Glutamatergic neuron (in vitro differentiated cells): Measurements from ENCODE around the gene MAN1A1. TPM values are rescaled to one million over a fixed set of nuclear protein-coding genes. Genes with fewer than 3 reads are reported as not detected.
"Not testable (repeated sequence)": the region's sequence is repeated elsewhere in the genome, so short reads cannot be mapped to it uniquely, and the experiment has no call there.

Experiments
- DNase-seq: peaks from one replicate; pipeline ENCODE4 v3.0.0; 2022
- H3K27ac Mint-ChIP-seq: one replicate; pipeline ENCODE4 v1.8.0; 2020; ENCODE audit warnings: mild to moderate bottlenecking, mixed read lengths, inconsistent platforms; ENCODE audit not compliant: unreplicated experiment
- H3K27me3 Mint-ChIP-seq: one replicate; pipeline ENCODE4 v1.8.0; 2020; ENCODE audit warnings: mild to moderate bottlenecking, moderate library complexity, mixed read lengths, inconsistent platforms; ENCODE audit not compliant: unreplicated experiment
- H3K36me3 Mint-ChIP-seq: one replicate; pipeline ENCODE4 v1.8.0; 2020; ENCODE audit warnings: mild to moderate bottlenecking, mixed read lengths, inconsistent platforms; ENCODE audit not compliant: unreplicated experiment
- H3K4me1 Mint-ChIP-seq: one replicate; pipeline ENCODE4 v1.8.0; 2020; ENCODE audit warnings: mild to moderate bottlenecking, low read depth, mixed read lengths, inconsistent platforms; ENCODE audit not compliant: unreplicated experiment
- H3K4me3 Mint-ChIP-seq: one replicate; pipeline ENCODE4 v1.8.0; 2020; ENCODE audit warnings: mild to moderate bottlenecking, mixed read lengths, inconsistent platforms; ENCODE audit not compliant: unreplicated experiment
- H3K9me3 Mint-ChIP-seq: one replicate; pipeline ENCODE4 v1.8.0; 2020; ENCODE audit warnings: mild to moderate bottlenecking, moderate library complexity, mixed read lengths, inconsistent platforms; ENCODE audit not compliant: unreplicated experiment
- total RNA-seq: library from RNA; stranded (reverse); fragmentation: NEBNext Ultra II Directional; extraction: Animal tissue kit (Norgen Biotek cat#: 25700); gene quantifications from one replicate; pipeline ENCODE4 v1.2.1, GENCODE V29; 2021; ENCODE audit not compliant: unreplicated experiment
- TF ChIP-seq, protein P1 (sequence below): fragments of 200-600 bp; sonication (generic); IDR thresholded peaks from one replicate; pipeline ENCODE4 v1.5.0; 2021; ENCODE audit not compliant: partially characterized antibody, unreplicated experiment

MAN1A1 gene
- total RNA-seq, 1 donor from 2014 or later, result 10.5 TPM

DNA sequence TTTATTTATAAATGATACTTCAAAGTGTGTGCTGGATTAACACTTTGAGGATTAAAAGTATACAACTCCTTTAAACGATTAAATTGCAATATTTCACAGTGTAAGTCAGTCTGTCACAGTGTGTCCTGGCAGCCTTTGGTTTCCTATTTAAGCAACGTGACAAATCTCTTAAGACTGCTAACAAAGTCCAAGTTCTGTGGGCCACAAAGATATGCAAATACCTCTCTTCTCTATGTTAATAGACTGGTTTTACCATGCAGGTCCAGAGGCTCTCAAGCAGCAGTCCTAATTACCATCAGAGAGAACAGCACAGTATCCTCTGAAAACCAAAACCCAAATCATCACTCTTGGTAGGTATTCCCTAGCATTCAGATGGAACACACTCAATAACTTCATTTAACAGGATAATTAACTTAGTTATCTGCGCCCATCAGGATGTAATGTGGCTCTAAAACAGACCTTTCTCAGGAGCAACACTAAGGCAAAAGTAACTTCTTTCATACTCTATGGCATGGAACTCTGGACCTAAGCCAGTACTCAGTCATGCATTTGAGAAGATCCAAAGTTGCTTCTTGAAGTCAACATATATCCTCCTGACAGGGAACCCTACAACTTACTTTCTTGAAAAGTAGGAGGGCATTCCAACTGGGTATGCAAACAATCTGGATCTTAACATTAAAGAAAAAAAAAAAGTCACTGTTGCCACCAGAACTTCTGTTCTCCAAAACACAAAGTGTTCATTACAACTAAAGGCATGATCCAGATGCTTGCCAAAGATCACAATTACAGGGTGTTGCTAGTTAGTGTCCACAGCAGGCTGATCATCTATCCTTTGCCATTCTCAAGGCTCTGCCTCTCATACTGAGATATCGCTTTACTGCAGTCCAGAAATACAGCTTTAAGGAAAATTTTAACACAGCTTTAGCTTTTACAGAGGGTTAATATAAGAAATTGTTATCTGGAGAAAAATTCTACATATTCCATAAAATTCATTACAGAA is 53.2 kb downstream of the MAN1A1 start:
- no peaks in the 10 kb centered on the region for H3K9me3 Mint-ChIP-seq
- TF ChIP-seq, protein P1, sequence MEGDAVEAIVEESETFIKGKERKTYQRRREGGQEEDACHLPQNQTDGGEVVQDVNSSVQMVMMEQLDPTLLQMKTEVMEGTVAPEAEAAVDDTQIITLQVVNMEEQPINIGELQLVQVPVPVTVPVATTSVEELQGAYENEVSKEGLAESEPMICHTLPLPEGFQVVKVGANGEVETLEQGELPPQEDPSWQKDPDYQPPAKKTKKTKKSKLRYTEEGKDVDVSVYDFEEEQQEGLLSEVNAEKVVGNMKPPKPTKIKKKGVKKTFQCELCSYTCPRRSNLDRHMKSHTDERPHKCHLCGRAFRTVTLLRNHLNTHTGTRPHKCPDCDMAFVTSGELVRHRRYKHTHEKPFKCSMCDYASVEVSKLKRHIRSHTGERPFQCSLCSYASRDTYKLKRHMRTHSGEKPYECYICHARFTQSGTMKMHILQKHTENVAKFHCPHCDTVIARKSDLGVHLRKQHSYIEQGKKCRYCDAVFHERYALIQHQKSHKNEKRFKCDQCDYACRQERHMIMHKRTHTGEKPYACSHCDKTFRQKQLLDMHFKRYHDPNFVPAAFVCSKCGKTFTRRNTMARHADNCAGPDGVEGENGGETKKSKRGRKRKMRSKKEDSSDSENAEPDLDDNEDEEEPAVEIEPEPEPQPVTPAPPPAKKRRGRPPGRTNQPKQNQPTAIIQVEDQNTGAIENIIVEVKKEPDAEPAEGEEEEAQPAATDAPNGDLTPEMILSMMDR, result no peak
- H3K27me3 Mint-ChIP-seq, result no peaks in the 10 kb centered on the region
- H3K4me1 Mint-ChIP-seq, result peaks cover 2% of the 10 kb centered on the region
- H3K4me3 Mint-ChIP-seq, result no peak overlapping the region
- H3K36me3 Mint-ChIP-seq, result no peaks in the 10 kb centered on the region
- no peak for DNase-seq
- no peak overlapping the region for H3K27ac Mint-ChIP-seq

DNA sequence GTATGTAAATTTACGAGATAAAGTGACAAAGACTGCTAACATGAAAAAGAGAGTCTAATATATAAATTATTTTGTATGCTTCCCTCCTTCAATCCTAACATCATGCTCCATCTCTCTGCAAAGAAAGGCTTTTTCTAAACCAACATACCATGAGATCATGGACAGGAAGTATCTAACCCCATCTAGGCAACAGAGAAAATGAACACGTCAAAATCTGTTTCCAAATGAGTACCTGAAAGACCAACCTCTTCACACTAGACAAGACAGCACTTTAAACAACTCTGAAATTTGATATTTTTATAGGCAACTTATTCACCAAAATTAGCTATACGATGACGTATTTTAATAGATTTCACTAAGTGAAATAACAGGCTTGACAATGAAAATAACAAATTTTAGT is 54.6 kb downstream of the MAN1A1 start:
- Mint-ChIP-seq H3K36me3 (no peaks in the 10 kb centered on the region), H3K4me1 (peaks cover 2% of the 10 kb centered on the region), H3K4me3 (no peak overlapping the region), H3K27ac (no peak overlapping the region), H3K27me3 (no peaks in the 10 kb centered on the region), H3K9me3 (no peaks in the 10 kb centered on the region)
- TF ChIP-seq, protein P1, result no peak
- no peak for DNase-seq

DNA sequence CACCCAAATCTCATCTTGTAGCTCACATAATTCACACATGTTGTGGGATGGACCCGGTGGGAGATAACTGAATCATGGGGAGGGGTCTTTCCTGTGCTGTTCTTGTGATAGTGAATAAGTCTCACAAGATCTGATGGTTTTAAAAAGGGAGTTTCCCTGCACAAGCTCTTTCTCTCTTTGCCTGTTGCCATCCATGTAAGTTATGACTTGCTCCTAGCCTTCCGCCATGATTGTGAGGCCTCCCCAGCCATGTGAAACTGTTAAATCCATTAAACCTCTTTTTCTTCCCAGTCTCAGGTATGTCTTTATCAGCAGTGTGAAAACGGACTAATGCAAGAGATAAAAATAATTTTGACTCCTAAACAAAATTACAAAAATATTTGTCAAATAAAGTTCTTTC is 58.5 kb downstream of the MAN1A1 start:
- H3K36me3 Mint-ChIP-seq, H3K9me3 Mint-ChIP-seq, H3K27ac Mint-ChIP-seq, H3K27me3 Mint-ChIP-seq, H3K4me1 Mint-ChIP-seq, DNase-seq, H3K4me3 Mint-ChIP-seq: not testable (repeated sequence)

DNA sequence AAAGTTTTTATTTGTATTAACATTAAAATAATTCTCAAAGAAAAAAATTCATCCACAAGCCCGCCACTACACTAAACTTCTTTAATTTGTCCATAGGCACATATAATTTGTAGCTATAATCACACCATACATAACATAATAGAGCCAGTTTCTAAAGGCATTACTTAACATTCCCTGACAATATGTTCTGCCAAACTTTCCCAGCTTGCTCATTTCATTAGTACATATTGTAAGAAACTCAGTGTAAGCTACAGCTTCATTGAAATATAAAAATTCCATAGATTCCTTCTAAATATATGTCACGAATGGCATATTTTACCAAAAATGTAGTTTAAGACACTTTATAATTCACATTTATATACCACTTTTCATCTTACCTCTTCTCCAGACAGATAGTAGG is 59.3 kb downstream of the MAN1A1 start:
- H3K27ac Mint-ChIP-seq, result no peak overlapping the region

DNA sequence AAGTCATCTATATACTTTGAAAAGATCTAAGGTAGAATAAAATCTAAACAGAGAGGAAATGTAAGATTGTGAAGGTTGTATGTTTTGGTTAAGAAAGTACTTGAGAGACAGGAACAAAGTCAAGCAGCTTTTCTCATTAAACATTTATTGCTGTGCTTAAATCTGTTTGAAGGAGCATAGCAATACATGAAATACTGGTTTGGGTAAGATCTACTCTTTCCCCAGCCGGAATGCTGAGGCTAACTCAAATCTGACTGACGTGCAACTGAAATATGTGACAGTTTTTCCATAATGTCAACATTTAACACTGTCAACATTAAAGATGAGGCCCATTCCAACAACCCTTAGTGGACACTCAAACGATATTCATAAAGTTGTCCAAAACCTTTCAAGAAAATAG is 59.9 kb downstream of the MAN1A1 start:
- H3K36me3 Mint-ChIP-seq, result no peaks in the 10 kb centered on the region
- no peak overlapping the region for H3K4me3 Mint-ChIP-seq
- no peaks in the 10 kb centered on the region for H3K9me3 Mint-ChIP-seq
- no peaks in the 10 kb centered on the region for H3K27me3 Mint-ChIP-seq
- no peak for DNase-seq
- H3K4me1 Mint-ChIP-seq, result peaks cover 5% of the 10 kb centered on the region
- TF ChIP-seq, protein P1, result no peak
- no peak overlapping the region for H3K27ac Mint-ChIP-seq

More for the DNA sequence above, 59.3 kb downstream of the MAN1A1 start:
- peaks cover 4% of the 10 kb centered on the region for H3K4me1 Mint-ChIP-seq
- TF ChIP-seq, protein P1, result no peak
- no peak for DNase-seq
- no peak overlapping the region for H3K4me3 Mint-ChIP-seq
- H3K27me3 Mint-ChIP-seq, result no peaks in the 10 kb centered on the region
- no peaks in the 10 kb centered on the region for H3K36me3 Mint-ChIP-seq
- H3K9me3 Mint-ChIP-seq, result no peaks in the 10 kb centered on the region
